NCI-H187 treated with DMSO at 0.1 percent for 48 hours (cell line): ENCODE measurements around the gene ACVR2B.

ENCODE experiments used
- DNase-seq: peaks from one replicate; lab custom pipeline; 2025; lab: John Stamatoyannopoulos, UW

Gene ACVR2B

DNA sequence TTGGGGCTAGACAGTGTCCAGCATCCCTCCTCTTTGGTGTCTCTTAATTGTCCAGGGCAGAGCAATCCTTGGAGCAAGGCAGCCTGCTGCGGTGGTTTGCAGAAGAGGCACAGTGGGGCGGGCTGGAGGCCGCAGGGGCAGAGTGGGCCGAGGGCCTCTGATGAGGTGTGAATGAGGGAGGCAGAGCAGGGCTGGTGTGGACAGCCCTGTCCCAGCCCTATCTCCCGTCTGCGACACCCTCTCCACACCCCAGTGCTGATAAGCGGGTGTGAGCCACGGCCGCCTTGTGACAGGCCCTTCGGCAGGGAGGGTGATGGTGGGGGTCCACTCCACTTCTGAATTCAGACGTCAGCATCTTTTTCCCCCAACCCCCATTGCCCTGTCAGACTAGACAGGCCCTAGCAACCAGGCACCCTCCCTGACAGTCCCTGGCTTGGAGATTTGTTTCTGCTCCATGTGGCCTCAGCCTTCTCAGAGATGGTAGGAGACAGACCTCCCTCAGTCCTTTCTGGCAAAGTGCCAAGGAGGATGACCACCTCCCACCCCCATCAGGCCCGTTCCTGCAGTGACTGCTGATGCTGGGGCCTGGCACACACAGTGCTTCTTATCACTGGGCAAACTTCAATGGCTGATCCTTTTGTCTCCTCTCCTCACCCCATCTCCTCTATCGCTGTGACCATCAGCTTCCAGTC, 79.7 kb downstream of the ACVR2B start:
- DNase-seq, result no peak

DNA sequence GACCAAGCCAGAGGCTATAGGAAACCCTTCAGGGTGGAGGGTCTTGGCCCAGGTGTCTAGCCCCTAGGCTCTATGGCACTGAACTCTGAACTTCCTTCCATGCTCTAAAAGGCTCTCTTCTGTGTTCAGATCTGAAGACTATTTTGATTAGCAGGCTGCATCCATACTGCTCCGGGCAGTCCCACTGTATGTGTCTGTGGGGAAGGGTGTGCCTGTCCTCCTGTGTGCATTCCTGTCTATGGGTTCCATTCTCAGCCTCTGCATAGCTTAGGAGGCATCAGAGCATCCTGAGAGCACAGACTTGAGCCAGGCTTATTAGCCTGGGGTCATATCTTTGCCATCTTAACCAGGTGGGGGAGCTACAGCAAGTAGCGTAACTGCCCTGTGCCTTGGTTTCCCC, 80.5 kb downstream of the ACVR2B start:
- DNase-seq, result no peak

DNA sequence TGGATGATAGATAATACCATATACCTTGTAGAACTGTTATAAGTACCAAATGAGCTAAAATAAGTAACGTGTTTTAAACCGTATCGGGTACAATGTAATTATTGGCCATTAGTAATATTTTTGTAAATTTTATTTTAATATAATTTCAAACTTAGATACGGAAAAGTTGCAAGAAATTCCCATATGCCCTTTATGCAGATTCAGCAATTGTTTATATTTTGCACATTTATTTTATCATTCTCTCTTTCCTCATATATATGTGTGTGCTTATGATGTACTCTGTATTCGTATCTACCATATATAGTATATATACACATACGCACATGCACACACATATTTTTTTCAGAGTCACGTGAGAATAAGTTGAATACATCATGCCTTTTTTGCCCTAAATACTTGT, 80.9 kb downstream of the ACVR2B start:
- DNase-seq, result no peak

DNA sequence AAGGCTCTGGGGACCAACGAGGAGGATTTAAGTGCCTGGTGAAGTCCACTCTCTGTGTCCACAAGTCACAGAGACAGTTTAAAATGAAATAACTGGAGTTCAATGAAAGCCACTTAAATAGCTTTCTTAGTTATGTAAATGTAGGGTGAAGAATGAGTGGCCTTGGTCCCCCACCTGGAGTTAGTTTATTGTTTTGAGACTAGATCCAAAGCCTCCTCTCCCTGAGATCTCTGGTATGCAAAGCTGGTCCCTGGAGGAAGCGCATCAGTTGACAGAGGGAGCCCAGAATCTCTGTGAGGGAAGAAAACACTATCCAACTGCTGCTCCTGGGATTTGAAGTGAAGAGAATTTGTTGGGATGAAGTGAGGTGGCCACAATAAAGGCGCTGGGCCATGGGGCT, 83.0 kb downstream of the ACVR2B start:
- no peak for DNase-seq

DNA sequence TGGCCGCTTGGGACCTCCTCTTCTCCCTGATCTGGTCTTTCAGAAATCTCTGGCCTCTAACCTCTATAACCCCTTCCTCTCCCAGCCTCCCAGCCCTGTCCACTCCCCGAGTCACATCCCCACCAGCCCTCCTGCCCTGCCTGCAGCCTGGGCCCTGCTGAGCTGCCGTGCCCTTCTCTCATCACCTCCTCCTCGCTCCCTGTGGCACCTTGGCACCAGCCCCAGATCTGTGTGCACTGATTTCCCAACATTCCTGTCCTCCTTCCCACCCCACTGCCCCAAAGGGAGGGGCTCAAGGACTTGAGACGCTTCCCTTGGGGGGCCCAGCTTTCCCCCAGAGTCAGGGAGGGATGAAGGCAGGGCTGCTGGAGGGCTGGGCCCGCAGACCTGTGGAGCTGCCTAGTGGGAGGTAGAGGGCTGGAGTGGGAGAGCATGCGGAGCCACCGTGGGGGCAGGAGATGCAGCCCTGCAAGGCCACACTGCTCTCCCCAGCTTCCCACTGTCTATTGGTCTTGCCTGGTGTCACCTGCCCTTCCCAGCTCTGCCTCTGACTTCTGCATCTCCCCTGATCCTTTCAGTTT, 85.2 kb downstream of the ACVR2B start:
- DNase-seq, result no peak

DNA sequence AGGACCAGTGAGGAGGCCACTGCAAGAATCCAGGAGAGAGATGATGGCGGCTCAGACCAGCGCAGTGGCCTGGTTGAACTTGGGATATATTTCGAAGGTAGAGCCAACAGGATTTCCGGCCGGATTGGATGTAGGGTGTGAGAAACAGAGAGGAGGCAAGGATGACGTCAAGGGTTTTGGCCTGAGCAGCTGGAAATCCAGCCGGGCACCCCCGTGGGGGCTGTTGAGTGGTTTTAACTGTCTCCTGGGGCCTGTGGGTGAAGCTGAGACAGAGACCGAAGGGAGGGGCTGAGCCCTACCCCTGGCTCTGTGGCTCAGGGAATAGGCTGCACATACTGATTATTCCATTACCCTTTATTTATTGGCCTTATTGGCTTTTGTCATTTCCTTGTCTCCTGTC, 88.1 kb downstream of the ACVR2B start:
- DNase-seq, result no peak
